CD4-positive, alpha-beta T cell treated with Interleukin-15 for 1 hour (primary cell): ENCODE measurements around the gene CEP57L1.

ENCODE experiments used
- DNase-seq: peaks from one replicate; pipeline ENCODE4 v3.0.0-alpha.2; 2020

Gene CEP57L1

DNA sequence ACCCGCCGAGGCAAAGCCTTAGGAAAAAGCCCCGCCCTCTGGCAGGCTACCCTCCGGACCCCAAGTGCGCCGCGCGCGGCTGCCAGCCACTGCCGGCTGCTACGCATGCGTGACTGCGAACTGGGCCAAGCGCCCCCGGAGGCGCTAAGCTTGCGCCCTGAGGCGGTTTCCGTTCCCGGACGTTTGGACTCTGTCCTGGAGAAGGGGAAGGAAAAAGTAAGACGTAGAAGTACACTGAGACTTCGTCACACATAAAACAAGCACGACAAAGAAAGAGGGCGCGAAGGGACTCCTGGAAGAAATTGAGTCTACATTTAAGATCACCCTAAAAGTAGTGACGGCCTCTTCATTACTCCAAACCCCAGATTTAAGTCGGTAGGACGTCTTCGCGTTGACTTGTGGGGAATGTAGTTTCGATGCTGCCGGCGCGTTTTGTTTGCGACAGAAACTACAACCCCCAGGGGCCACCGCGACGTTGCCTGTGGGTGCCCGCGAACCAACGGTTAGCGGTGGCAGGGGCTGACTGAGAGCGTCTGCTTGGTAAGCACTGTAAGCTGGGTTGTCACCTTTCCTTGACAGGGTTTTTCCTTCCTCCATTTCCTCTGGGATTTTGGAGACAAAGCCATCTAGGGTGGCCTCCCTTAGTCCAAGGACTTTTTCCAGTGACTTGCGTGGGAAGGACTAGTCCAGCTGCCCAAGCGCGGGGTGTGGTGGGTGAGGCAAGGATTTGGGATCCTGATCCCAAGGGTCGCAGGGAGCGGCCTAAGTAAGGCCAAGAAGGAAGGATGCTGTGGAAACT, at the start of gene CEP57L1:
Gene CEP57L1, plus strand, starts transcription at position 472 of the 799 bp plus-strand sequence. CDS start 49,715 bp downstream, outside the sequence.
- DNase-seq, result peak; percentile 95

DNA sequence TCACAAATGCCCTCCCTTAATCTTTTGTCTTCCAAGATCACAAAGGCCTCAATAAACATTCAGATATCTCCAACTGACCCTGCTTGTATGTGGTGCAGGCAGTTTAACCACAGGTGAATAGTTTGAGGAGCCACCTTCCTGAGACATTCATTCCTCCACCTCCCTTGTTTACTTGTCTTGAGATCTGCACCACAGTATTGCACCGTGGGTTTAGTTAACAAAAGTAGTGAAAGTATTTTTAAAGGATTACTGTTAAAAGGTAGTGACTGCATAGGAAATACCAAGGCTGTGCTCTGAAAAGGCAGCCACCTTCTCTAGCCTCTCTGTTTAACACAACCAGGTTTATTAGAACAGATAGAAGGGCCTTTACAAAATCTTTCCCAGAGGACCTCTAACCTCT, 47.1 kb upstream of the CEP57L1 start:
- no peak for DNase-seq

DNA sequence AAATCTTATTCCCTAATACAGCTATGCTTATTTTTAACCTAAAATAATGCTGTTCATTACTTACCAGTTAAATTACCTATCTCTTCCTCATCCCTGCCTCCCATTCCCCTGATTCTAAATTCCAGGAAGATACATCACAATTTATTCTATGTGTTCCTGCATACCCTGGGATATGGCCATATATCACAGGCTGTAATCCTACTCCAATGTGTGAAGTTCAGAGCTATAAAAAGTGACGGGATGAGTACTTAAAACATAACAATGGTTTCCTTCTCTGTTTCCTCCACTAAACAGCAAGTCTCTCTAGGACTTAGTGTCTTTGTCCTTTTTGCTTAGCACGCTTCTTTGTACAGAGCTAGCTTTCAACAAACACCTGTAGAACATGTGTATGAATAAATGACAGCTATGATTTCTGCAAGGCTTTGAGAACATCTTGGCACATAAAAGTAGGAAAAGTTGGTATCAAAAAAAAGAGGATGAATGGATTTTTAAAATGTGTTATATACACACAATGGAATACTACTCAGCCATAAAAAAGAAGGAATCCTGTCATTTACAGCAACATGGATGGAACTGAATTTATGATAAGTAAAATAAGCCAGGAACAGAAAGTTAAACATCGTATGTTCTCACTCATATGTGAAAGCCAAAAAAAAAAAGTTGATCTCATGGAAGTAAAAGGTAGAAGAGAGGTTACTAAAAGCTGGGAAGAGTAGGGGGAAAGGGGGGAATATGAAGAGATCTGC, 46.5 kb upstream of the CEP57L1 start:
- no peak for DNase-seq

DNA sequence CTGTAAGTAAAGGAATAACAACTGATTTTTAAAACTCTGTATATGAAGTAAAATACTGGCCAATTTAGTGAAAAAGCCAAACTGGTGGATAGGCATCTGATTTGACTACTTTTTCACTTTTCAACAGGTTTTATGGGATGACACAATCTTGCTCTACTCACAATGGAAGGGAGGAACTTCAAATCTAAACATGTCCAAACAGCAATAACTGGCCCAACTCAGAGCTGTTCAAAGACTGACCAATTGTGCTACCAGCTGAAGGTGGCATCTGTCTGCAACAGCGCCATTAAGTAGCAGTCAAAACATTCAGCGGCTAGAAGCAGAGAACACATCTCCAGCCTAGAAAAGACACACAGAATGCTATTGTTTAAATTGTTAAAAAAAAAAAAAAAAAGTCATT, 45.3 kb upstream of the CEP57L1 start:
- no peak for DNase-seq

DNA sequence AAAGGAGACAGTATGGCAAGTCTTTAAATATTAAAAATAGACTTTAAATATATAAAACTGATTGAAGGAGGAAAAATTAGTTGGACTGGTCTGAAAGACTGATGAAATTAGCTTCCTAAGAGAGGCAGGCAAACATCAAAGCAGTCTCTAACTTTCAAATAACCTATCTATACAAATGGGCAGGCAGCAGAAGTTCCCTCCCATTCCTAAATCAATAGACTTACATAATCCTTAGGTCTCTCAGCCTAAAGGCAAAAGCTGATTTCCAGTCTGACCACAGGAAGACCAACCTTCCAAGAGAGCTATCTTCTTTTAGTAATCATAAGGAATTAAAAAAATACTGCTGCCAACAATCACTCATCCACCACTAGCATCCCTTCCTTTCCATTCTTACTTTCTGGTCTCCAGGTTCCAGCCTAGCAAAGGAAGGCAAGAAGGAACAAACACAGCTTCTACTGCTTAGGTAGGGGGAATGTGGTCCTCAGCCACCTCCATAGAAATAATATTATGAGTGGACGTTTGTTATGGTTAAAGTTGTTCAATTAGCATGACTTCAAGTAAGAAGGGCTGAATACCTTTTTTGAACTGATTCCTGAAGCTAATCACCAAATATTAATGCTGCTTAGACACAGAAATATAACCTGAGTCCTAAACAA, 44.7 kb upstream of the CEP57L1 start:
- no peak for DNase-seq

DNA sequence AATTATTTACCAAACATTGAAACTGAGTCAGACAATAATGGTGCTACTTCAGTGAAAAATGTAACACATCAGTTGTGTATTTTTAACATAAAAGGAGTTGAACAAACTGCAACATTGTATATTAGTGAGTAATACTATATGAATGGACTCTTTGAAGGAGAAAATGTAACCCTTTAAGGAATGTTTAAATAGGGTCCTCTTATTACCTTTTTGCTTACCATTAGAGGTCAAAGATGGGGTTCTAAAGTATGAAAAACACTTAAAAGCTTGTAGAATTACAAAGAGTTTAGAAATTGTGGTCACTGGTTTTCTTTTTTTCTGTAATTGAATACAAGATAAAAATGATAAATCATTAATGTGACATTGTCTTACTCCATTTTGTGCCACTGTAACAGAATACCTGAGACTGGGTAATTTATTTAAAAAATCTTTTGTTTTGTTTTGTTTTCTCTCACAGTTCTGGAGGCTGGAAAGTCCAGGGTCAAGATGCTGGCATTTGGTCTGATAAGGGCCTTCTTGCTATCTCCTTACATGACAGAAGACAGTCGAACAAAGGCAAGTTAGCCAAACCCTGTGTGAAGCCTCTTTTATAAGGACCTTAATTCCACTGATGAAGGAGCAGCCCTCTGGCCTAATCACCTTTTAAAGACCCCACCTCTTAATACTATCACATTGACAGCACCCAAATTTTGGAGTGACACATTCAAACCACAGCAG, 43.8 kb upstream of the CEP57L1 start:
- DNase-seq, result no peak

DNA sequence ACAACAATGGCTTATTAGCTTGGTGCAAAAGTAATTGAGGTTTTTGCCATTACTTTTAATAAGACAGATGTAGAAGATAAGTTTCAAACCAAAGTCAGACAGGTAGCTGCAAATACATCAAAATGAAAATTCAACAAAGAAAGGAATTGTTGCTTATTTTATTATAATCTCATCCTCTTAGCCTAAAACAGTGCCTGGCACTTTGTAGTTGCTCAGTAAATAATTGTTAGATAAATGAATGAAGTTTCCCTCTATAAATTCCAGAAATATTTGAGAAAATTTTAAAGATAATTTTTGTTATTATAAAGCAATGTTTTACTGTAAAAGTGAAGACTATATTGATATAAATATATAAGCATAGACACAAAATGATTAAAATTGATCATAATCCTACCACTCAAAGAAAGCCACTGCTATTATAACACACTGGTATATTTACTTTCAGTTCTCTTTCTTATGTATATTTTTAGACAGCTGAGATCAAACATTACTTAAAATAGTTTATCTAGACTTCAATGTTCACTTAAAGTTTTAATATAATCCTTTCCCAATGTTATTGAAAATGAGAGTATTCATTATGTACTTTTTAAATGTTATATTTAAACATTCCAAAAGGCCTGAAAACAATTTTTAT, 43.2 kb upstream of the CEP57L1 start:
- no peak for DNase-seq

DNA sequence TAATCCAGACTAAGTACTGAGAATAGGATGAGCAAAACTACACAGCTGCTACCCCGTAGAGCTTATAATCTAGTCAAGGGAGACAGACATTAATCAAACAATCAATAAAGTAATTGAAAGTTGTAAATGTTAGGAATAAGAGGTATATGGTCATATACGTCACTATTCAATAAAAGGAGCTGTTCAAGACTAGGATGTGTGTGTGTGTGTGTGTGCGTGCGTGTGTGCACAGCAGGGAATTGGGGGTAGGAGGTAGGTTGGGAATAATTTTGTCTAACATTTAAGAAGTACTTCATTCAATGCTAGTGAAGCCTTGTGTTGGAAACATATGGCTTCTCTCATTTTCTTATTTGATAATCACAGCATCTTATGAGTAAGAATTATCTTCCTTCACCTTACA, 42.5 kb upstream of the CEP57L1 start:
- DNase-seq, result no peak

DNA sequence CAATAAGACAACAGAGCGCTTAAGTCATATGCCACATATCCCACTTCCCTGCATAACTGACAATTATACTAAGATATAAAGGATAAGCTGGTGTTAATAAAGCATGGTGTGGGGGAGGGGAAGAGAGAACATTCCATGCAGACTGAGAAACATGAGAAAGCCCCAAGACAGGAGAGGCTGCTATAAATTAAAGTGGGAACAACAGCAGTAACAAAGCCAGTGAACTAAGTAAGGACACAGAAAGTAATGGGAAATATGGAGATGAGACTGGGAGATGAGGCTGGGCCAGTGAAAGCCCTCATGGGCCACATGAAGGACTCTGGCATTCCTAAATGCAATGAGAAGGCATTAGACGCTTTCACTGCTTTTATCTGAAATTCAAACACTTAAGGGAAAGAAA, 42.0 kb upstream of the CEP57L1 start:
- no peak for DNase-seq

DNA sequence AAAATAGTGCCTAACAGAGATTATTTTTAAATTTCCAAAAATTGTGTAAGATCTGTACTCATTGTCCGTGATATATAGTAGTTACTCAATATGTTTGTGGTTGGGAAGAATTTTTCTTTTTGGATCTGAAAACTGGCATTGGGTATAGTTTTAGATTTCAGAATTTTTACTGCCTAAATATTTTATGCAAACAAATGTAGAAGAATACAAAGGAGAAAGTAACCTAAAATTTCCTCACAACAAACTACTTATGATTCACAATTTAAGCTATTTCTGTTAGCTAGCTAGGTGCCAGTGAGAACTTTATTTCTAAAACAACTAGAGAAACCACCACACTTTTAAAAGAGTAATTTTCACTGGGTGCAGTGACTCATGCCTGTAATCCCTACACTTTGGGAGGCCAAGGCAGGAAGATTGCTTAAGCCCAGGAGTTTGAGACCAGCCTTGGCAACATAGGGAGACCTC, 39.5 kb upstream of the CEP57L1 start:
- DNase-seq, result no peak

DNA sequence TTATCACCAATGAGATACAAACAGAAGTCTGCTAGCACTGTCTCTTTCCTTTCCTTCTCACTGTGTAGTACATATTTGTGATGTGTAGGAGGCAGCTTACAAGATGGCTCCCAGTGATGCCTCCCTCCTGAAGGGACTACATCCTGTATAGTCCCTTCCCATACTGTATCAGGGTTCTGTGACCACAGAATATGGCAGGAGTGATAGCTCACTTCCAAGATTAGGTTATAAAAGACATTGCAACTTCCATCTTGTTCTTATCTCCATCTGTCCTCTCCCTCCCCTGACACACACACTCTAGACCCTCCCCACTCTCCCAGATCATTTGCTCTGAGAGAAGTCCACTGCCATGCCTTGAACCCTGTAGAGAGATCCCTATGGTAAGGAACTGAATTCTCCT, 38.6 kb upstream of the CEP57L1 start:
- DNase-seq, result no peak

DNA sequence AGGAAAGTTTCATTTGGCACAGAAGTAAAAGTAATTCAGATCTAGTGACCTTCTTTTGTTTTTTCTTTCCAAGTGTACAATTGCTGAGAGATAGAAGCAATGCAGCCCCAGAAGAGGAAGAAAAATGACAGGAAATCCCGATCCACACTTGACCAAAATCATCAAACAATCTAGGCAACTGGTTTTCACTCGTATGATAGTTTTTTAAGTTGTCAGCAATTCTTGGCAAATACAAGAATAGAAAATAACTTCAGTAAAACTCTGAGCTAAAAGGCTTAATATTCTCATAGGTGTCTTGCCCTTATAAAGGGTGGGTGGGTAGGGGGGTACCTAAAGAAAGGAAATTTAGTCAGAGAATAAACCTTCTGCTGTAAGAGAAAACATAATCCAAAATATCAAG, 36.7 kb upstream of the CEP57L1 start:
- no peak for DNase-seq

DNA sequence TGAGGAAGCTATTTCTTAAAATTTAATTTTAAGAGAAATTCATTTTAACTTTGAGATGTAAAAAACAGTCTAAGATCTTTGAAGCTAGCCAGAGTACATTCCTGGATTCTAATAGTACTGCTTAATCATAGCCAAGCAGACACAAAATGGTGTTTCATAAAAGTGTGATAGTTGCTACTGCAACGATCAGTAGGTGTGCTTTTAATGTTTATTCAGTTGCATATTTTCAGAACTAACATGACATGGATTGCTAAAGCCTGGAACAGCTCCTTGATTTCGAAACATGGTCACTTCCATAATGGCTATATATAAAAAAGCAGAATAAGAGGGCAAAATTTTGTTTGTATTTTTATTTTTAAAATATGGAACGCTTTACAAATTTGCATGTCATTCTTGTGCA, 36.2 kb upstream of the CEP57L1 start:
- DNase-seq, result no peak

DNA sequence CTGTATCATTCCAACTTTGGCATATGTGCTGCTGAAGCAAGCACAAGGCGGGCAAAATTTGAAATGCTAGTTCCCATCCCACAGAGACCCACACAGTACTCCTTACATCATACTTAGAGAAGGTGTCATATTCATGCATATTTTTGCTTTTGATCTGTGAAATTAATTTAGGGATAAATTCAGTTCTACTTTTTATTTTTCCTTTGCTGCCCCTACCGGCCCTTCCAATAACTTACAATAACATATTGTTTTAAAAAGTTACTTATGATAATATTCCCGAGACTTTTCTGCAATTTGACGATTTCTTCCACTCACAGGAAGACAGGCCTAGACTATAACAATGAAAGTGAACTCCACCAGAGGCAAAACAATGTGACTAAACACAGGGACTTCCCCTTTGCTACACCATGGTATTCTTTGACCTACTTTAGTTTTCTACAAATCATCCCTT, 35.7 kb upstream of the CEP57L1 start:
- no peak for DNase-seq

DNA sequence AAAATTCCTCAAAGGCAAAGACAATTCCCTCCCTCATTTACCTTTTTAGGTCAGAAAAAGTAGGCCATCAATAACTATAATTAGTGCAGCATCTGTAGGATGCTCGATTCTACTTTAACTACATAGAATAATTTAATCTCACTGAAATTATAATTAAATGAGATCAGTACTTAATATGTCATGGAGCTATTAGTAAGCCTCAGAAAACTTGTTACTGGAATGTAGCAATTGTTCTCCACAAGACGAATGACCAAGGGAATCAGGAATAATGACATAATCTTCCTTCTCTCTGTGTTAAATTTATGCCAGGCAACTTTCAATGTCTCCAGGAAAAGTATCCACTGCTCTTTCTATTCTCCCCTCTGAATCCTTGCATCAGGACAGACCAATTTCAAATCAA, 34.7 kb upstream of the CEP57L1 start:
- no peak for DNase-seq

DNA sequence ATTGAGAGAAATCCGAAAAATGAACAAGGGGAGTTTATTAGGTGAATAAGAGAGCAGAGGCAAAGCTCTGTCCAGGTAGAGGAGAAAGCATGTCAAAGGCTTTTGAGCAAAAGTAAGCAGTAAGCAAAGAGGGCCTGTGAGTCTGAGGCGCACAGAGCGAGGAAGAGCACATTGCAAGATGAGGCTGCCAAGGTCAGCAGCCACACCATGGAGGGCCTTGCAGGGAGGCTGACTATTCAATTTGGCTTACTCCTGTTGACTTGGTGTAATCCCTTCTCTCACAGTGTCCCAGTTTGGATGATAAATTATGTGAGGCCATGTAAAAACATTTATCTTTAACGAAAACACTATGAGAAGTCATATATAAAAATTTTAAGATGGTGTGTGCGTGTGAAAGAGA, 33.1 kb upstream of the CEP57L1 start:
- no peak for DNase-seq

DNA sequence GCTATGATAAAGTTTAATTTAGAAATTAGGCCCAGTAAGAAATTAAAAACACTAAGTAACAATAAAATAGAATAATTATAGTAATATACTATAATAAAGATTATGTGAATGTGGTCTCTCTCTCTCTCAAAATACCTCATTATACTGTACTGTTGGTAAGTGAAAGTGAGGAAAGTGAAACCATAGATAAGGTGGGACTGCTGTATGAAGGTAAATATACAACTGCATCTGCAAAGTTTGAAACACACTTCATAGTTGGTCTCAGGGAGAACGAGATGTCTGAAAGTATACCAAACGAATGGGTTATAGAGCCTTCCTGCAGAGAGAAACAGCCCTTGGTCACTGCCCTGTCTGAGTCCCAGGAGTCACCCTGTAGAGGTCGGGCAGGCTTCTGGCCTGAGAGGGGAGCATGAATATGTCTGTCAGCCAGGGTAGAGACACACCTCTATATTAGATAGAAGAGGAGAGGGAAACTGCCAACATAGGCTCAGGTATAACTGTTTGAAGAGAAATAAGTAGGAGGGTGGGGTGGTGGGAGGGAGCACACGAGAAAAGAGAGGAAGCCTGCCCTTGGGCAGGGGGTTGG, 32.4 kb upstream of the CEP57L1 start:
- no peak for DNase-seq

DNA sequence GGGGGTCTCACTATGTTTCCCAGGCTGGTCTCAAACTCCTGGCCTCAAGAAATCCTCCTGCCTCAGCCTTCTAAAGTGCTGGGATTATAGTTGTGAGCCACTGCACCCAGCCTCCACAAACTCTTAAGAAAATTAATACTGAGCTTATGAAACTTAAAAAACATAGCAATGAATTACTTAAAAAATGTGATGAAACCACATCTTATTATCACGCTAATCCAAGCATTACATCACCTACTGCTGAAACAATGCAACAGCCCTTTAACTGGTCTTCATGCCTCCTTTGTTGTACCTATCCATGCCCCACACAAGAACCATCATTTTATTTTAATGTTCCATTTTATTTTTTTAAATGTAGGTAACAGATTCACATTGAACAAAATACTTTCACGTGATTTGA, 25.6 kb upstream of the CEP57L1 start:
- DNase-seq, result no peak

DNA sequence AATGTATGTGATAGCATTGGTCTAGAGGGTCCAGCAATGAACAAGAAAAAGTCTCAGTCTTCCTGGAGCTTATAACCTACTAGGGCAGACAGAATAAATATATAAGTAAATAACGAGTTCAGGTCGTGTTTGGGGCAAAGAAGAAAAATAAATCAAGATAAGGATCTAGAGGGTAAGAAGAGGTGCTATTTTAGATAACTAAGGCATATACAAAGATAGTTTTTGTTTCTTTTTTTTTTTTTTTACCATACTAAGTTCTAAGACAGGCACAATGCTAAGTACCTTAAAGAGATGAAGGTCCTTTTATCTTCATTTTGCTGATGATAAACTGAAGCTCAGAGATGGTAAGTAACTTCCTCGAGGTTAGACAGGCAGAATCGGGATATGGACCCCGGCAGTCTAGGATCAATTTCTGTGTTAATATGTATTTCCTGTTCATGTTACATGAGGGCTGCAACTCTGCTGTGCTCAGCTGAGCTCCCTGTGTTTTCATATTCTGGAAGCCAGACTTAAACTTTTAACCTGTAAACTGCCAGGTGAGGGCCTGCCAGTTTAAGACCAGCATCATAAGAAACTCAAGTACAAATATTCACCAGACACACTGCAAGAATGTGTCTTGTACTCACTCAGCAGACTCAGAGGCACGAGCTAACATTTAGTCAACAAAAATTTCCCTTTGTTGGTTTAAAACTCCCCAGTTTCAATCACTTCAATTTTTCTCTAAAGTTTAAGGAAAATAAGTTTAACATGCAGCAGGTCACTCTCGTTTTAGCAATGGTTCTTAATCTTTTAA, 24.0 kb upstream of the CEP57L1 start:
- no peak for DNase-seq

DNA sequence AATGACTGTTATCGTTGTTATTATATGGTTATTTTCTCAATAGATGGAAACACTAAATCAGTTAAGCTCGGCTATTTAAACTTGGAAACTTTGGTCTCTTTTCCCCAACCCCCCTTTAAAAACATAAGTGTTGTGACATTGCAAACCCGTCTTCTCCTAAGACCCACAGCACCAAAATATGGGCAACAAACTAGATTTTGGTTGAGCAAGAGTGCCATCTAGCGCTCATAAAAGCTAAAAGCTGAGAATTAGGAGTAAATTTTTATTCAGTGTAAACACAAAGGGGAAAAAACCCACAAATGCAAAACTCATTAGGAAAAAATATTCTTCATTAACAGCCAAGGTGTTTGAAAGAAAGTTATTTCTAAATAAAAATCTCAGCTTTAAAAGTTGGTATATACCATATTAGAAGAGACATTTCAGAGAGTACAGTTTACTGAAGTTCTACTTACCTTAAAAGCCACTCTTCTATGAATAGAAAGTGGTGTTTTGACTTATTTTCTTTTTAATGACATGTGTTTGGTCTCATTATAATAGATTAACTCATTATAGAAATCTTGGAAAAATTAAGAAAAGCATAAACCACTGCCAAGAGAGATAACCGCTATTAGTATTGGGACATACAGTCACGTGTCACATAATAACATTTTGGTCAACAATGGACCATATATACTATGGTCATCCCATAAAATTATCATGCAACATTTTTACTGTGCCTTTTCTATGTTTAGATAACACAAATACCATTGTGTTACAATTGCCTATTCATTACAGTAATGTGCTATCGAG, 21.8 kb upstream of the CEP57L1 start:
- DNase-seq, result peak; percentile 41

DNA sequence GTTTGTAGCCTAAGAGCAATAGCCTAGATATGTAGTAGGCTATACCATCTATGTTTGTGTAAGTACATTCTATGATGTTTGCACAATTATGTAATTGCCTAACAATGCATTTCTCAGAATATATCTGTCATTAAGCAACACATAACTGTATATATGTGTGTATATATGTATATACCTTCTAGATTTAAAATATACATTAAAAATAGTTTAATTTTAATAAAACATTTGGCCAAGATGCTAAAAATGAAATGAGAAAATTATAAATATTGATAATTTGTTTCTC, 21.2 kb upstream of the CEP57L1 start:
- DNase-seq, result no peak
